ENCODE data around the gene MID1. TPM values are rescaled to one million over a fixed set of nuclear protein-coding genes. Genes with fewer than 3 reads are reported as not detected.

MID1 gene
- 27.9 and 36.4 TPM in 2 replicates for total RNA-seq

GRCh38 chrX:10620121-10620699 is at the start of gene MID1:
MID1 (minus strand) TSS chrX:10620585; CDS start chrX:10567547, 53,038 bp downstream.

All from smooth muscle cell of trachea (primary cell).